ENCODE results near the gene OSBPL3.

OSBPL3 gene

GRCh38 chr7:24858108-24858977 is 121.6 kb downstream of the OSBPL3 start:
- DNase-seq, result no peak

DNA sequence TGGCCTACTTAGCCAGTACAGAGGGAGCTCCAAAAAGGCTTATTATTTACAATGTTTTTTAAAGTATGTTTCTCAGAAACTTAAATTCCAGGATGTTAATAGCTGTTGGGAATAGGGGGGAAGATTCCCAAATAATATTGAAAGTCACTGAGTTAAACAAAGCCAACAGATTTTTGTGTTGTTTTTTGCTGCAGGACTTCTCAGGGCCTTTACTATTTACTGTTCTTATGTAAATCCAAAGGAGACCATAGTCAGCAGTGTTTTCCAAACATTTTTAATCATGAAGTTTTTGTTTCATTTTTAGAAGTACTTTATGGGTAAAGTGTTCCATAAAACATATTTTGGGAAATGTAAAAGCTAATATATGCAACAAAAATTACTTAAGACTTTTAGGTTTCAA is 122.4 kb downstream of the OSBPL3 start:
- no peak for DNase-seq

DNA sequence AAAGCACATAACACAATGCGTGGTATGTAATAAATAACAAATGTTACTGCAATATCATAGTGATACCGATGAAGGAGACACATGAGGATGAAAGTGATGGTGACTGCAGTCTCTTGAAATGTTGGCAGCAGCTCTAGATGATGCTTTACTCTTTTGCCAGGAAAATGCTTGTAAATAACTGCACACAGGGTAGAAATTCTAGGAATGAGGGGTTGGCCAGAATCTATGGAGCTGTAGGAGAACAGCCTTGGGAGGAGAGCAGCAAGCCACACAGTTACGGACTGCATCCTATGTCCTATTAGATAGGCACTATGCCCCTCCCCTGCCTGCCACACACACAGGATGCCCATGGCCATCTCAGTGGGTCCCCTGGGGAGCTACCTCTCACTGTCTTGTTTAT is 125.1 kb downstream of the OSBPL3 start:
- no peak for DNase-seq

- no peak for DNase-seq
Observed at GRCh38 chr7:24851786-24852185, 128.2 kb downstream of the OSBPL3 start.

GRCh38 chr7:24848878-24849277 is 131.1 kb downstream of the OSBPL3 start:
- no peak for DNase-seq

DNA sequence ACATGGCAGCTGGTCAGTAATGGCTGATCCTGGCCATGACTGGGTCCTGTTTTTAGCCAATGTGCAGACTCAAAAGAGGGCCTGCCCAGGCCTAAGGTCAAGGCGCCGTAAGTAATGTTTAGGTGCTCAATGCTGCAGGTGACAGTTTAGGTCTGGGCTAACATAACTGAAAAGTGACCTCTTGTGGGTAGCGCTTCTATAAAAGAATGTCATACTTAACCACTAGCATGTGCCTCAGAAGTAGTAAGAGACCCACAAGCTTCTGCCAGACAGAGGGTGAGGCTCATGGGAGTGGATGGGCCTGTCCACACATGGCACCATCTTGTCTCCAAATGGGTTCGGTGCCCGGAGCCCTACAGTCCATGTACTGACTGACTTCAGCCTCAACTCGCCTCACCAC is 132.2 kb downstream of the OSBPL3 start:
- DNase-seq, result no peak

DNA sequence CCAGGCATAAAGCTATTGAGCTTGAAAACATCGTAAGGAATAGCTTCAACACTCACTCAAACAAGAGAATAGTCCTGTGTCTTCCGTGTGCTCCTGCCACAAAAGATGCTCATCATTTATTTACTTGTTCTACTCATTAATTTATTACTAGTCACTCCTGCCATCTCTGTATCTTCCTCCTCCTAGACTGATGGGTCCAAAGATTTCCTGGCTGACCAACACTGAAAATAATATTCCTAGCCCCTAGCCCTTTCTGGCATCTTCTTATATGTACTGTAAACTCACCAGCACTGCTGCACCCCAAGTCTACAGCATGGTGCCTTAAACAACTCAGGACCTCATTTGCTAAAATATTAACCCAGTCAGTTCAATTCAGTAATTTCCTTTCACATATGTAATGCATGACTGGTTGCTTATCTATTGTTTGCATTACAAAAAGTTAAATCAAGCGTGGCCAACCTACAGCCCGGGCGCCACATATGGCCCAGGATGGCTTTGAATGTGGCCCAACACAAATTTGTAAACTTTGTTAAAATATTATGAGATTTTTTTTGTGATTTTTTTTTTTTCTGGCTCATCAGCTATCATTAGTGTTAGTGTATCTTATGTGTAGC is 136.1 kb downstream of the OSBPL3 start:
- no peak for DNase-seq

DNA sequence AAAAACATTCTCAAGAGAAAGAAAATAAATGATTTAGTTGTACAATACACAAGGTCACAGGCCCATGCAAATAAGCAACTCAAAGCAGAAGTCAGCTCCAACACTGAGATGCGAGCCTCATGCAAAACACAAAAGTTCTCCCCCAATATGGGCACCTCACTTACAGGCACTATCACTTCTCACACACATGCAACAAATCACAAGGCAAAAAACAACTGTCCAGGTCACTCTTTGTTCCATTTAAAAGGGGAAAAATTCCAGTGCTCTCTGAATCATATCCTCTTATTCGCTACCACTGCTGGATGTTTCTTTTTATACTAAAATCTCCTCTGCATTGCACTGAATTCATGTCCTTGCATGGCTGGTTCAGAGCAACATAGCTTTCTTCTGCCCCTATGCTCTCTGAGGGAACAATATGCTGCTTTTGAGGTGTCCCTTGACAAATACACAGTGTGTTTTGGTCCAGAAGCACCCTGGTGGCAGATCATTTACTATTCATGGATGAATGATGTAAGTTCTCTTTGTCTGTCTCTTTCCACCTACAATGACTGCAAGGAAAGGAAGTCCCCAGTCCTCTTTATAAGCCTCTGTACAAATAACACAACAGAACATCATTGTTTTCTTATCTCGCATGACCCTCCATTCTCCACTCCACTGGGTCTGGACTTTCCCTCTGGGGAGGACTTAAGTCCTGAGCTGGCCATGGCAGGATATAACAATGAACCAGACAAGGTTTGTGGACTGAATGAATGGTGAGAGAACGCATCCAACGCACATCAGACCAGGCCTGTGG is 137.3 kb downstream of the OSBPL3 start:
- no peak for DNase-seq

- no peak for DNase-seq
Observed at GRCh38 chr7:24842029-24842428, 137.9 kb downstream of the OSBPL3 start.

DNA sequence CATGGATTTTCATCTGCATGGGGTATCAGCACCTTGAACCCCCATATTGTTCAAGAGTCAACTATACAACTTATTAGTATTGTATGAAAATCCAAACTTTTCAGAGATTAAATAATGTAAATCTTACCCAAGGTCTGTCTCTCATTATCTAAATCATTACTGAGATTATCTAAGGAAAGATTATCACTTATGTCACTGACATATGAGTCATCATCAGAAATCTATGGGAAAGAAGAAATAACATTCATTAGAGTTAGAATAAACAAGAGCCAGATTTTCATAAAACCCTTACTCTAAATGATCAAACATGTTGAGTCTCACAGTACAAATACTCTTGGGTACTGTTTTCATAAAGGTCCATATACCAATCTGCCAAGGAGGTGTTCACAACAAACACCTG is 139.4 kb downstream of the OSBPL3 start:
- DNase-seq, result no peak

DNA sequence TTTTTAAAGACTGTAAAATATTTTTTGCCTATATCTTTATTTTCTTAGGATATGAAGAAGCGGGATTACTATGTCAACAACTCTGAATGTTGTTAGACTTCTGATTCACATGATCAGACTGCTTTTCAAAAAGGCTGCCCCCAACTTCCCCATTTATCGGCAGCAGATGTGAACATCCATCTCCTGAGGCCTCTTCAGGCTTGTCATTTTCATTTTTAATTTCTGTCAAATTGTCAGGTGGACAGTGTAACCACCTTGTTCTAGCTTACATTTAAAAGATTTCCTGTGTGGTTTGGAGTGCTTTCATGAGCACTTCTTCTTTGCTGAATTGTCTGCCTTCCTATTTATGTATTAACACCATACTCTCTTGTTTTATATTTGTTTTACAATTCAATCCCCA is 143.9 kb downstream of the OSBPL3 start:
- peak; percentile 23 for DNase-seq

DNA sequence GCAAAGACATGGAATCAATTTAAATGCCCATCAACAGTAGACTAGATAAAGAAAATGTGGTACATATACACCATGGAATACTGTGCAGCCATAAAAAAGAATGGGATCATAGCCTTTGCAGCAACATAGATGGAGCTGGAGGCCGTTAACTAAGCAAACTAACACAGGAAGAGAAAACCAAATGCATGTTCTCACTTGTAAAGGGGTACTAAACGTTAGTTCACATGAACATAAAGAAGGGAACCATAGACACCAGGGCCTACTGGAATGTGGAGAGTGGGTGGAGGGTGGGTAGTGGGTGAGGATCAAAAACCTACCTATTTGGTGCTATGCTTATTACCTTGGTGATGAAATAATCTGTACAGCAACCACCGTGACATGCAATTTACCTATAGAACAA is 144.3 kb downstream of the OSBPL3 start:
- no peak for DNase-seq

- no peak for DNase-seq
Observed at GRCh38 chr7:24834128-24834798, 145.7 kb downstream of the OSBPL3 start.

- DNase-seq, result no peak
Observed at GRCh38 chr7:24833549-24833948, 146.4 kb downstream of the OSBPL3 start.

DNA sequence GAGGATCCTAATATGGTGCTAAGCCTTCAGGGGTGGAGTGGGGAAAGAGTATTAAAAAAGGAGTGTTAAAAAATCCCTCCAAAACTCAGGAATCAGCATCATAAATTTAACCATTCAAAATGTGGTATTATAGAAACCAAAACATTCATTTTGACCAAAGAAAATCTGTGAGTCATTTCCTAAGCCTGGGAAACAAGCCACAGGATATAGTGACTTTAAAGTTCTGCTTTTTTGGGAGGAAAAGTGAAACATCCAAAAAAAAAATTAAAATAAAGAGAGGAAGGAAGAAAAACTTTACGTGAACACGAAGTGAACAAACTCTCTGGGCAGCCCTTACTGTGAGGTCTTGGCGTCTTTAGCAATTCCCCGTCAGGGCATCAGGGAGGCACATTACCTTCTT is 148.7 kb downstream of the OSBPL3 start:
- no peak for DNase-seq

GRCh38 chr7:24830440-24831050 is 149.4 kb downstream of the OSBPL3 start:
- no peak for DNase-seq

DNA sequence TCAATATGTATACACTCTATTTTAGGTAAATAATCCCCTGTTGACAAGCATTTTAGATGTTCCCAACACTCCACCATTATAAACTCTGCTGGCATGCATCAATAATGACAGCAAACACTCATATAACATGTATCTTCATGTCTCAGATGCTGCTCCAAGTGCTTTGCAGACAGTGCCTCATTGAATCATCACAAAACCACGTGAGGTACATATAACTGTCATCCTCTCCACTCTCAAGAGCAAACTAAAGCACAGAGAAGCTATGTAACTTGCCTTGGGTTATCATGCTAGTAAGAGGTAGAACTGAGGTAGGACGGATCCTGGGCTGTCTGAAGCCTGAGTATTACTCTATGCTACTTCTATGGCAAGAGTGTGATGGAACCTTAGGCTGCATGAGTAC is 150.2 kb downstream of the OSBPL3 start:
- no peak for DNase-seq

DNA sequence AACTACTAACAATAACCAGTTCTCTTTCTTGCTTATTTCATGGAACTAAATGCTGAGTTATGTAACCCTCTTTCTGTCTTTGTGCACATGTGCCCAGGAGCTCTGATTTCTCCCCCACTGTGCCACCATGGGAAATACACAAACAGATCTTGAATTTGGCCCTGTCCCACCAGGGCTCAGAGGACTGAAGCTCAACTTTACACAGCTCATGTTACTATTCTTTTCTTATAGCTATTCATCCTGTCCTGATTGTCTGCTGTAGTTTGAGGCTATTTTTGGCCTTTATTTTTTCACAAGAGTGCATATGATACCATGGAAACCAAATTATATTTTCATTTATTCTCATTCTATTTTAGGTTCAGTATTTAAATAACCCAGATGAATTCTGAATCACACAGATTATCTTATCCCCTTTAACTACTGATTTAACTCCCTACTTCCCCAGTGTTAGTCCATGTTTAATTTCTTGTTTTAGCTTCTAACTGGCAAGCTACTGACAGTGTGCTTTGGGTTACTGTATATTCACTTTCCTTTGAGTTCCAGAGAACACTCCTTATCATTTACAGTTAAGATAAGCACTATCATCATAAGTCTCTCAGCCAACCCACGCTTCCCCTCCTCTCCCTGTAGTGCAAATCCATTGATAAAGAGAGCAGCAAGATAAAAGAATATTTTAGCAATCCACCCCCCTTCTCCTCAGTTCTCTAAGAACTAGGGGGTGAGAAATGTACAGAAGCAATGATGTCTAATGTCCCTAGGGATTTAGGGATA is 150.9 kb downstream of the OSBPL3 start:
- no peak for DNase-seq

GRCh38 chr7:24827589-24827988 is 152.4 kb downstream of the OSBPL3 start:
- DNase-seq, result no peak

DNA sequence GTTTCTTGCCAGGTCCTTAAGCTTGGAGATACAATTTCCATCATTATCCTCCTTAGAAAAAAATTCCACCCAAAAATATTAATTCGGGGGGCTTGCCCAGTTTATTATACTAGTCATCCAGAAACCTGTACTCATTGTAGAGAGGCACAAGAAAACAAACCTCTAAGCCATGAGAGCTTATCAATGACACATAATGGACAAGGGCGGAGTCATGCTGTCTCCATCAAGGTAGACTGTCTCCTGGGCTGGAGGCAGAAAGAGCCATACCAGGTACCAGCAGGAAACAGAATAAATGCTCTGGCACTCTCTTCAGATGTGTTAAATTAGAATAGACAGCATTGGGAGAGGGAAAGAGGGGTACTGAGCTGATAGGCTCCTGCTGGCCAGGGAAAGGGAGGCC is 153.0 kb downstream of the OSBPL3 start:
- no peak for DNase-seq

GRCh38 chr7:24826662-24827020 is 153.3 kb downstream of the OSBPL3 start:
- DNase-seq, result peak; percentile 36
